NT2/D1 (cell line): ENCODE results near the gene MIF4GD.

Source experiments
- YY1 ChIP-seq: IDR thresholded peaks from 2 replicates; pipeline ENCODE4 v1.6.1; 2011; ENCODE audit not compliant: insufficient read length, insufficient read depth
- ZNF274 ChIP-seq: IDR thresholded peaks from 2 replicates; pipeline ENCODE4 v1.6.1; 2011; ENCODE audit warnings: mild to moderate bottlenecking, low read depth, low read length

DNA sequence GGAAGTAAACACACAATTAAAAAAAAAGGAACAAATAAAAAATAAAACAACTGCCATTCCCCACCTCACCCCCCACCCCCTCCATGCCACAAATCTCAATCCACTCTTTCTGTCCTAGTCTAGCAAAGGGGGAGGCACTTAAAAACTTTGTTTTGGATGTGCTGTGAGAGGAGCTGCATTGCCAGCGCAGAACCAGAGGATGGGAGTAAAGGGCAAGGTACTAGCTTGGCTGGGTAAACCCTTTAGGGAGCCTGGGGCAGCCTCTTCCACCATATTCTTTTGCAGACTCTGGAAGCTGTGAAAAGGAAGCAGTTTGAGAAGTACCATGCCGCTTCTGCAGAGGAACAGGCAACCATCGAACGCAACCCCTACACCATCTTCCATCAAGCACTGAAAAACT, 8.0 kb downstream of the MIF4GD start:
- TF ChIP-seq ZNF274 = no peak
- no peak for TF ChIP-seq YY1
